Measurements from ENCODE around the gene RENBP. TPM values are rescaled to one million over a fixed set of nuclear protein-coding genes. Genes with fewer than 3 reads are reported as not detected.

RENBP gene
- total RNA-seq, 2 donors from 2014 or later = 0.66 to 6.0 TPM

DNA sequence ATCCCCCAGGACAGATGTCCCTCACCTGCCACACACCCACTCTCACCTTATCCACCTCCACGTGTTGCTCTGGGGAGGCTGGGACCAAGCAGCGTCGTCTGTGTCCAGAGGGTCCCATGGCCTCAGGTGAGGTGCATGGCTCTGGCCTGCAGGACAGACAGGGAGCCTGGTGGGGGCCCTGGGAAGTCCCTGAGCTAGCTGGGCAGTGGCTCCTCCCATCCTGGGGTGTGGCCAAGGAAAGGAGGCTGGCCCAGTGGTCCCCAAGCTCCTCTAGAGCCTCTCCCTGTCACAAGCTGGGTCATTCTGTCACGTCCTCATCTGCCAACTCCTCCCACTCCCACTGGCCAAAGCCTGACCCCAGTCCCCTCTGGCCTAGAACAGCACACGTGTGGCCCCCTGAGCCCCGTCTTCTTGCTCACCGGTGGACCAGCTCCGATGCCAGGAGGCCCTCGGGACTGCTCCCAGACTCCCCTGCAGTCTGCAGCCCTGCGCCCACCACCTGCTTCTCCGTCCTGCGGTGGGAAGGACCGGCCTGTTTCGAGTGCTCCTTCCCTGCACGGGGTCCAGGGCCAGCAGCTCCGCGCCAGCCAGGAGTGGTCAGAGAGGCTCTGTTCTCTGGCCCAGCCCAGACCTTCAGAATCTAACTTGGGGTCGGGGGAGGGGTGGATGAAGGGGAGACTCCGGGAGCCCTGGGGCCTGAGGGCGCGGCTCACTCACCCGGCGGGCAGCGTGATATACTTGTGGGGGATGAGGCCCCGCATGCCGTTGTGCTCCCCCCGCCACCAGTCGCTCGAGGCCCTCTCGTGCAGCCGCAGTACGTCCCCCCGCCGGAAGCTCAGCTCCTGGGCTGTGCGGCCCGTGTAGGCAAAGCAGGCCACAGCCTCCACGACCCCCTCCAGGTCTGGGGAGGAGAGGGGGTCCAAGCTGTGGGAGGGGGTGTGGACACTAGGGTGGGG lies 35.1 kb downstream of the RENBP start:
- H3K9me3 ChIP-seq = no peaks in the 10 kb centered on the region
- H3K4me1 ChIP-seq = no peaks in the 10 kb centered on the region
- DNase-seq (no peak), ATAC-seq (no peak)
- H3K36me3 ChIP-seq (replicated peaks in 1 of 2; ENCODE audit: insufficient read depth in 1 of 2, low read depth in 2 of 2) = no peaks in the 10 kb centered on the region
- 80% methylated on average over 1 to 15 of the region's 37 CpGs for WGBS, 2 donors
- H3K27ac ChIP-seq = no peak overlapping the region
- H3K4me3 ChIP-seq = no peak overlapping the region
- TF ChIP-seq, protein P1, sequence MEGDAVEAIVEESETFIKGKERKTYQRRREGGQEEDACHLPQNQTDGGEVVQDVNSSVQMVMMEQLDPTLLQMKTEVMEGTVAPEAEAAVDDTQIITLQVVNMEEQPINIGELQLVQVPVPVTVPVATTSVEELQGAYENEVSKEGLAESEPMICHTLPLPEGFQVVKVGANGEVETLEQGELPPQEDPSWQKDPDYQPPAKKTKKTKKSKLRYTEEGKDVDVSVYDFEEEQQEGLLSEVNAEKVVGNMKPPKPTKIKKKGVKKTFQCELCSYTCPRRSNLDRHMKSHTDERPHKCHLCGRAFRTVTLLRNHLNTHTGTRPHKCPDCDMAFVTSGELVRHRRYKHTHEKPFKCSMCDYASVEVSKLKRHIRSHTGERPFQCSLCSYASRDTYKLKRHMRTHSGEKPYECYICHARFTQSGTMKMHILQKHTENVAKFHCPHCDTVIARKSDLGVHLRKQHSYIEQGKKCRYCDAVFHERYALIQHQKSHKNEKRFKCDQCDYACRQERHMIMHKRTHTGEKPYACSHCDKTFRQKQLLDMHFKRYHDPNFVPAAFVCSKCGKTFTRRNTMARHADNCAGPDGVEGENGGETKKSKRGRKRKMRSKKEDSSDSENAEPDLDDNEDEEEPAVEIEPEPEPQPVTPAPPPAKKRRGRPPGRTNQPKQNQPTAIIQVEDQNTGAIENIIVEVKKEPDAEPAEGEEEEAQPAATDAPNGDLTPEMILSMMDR (IDR thresholded peaks at IDR 0.05) = no peak
- TF ChIP-seq POLR2A (IDR thresholded peaks at IDR 0.05) = no peak
- H3K27me3 ChIP-seq = no peaks in the 10 kb centered on the region
- intact Hi-C loops (cut with DNase I) = no loop called here

DNA sequence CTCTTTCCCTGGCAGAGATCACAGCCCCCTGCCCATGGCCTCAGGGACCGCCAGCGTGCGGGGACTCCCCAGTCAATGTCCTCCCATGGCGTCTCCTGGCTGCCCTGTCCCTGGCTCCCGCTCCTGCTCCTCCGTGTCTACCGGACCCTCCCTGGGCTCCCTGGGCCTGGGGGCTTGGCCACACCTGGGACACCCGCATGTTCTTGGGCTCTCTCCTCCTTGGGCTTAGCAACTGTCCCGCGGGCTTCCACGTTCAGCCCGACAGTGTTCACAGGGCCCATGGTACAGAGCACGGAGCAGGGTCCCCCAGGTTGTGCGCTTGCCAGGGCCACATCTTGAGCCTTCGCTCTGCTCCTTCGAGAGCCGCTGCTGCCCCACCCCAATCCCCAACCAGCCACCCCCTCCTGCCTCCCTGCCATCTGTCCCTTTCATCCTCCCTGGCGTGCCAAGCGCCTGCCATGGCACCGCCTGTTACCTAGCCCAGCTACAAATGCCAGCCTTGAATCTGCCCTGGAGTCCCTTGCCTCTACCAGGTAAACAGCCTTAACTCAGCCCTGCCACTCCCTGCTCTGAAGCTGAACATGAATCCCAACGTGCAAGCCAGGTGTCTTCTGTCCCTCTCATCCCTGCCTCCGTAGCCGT lies 36.1 kb downstream of the RENBP start:
- no peaks in the 10 kb centered on the region for H3K4me1 ChIP-seq
- no peak overlapping the region for H3K27ac ChIP-seq
- H3K4me3 ChIP-seq = no peak overlapping the region
- H3K27me3 ChIP-seq = no peaks in the 10 kb centered on the region
- H3K36me3 ChIP-seq (replicated peaks in 1 of 2; ENCODE audit: insufficient read depth in 1 of 2, low read depth in 2 of 2) = no peaks in the 10 kb centered on the region
- H3K9me3 ChIP-seq = no peaks in the 10 kb centered on the region
- DNase-seq (no peak), ATAC-seq (no peak)
- WGBS, 2 donors = 86 to 98% methylated on average over 9 to 21 of the region's 23 CpGs
- intact Hi-C loops (cut with DNase I) = no loop called here
- no peak for TF ChIP-seq POLR2A (IDR thresholded peaks at IDR 0.05)
- TF ChIP-seq, protein P1 (IDR thresholded peaks at IDR 0.05) = no peak

GRCh38 chrX:153907456-153907855 lies 37.0 kb downstream of the RENBP start:
- intact Hi-C loops (cut with DNase I) = no loop called here
- DNase-seq (no peak), ATAC-seq (no peak)
- Histone ChIP-seq H3K4me3 (no peak overlapping the region), H3K9me3 (no peaks in the 10 kb centered on the region), H3K27me3 (no peaks in the 10 kb centered on the region), H3K4me1 (no peaks in the 10 kb centered on the region), H3K27ac (no peak overlapping the region), H3K36me3 (replicated peaks in 1 of 2; ENCODE audit: insufficient read depth in 1 of 2, low read depth in 2 of 2) (no peaks in the 10 kb centered on the region)
- TF ChIP-seq, protein P1 (IDR thresholded peaks at IDR 0.05) = no peak
- TF ChIP-seq POLR2A (IDR thresholded peaks at IDR 0.05) = no peak
- 85% methylated on average over 7 of the region's 12 CpGs; no CpG with 5 or more reads in 1 of the 2 donors for WGBS, 2 donors

DNA sequence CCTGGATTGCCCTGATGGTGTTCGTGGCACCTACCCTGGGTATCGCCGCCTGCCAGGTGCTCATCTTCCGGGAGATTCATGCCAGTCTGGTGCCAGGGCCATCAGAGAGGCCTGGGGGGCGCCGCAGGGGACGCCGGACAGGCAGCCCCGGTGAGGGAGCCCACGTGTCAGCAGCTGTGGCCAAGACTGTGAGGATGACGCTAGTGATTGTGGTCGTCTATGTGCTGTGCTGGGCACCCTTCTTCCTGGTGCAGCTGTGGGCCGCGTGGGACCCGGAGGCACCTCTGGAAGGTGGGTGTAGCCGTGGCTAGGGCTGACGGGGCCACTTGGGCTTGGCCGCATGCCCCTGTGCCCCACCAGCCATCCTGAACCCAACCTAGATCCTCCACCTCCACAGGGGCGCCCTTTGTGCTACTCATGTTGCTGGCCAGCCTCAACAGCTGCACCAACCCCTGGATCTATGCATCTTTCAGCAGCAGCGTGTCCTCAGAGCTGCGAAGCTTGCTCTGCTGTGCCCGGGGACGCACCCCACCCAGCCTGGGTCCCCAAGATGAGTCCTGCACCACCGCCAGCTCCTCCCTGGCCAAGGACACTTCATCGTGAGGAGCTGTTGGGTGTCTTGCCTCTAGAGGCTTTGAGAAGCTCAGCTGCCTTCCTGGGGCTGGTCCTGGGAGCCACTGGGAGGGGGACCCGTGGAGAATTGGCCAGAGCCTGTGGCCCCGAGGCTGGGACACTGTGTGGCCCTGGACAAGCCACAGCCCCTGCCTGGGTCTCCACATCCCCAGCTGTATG lies 38.1 kb downstream of the RENBP start:
- DNase-seq (no peak), ATAC-seq (no peak)
- no peak for TF ChIP-seq POLR2A (IDR thresholded peaks at IDR 0.05)
- TF ChIP-seq, protein P1 (IDR thresholded peaks at IDR 0.05) = no peak
- H3K4me1 ChIP-seq = no peaks in the 10 kb centered on the region
- no peaks in the 10 kb centered on the region for H3K9me3 ChIP-seq
- H3K27ac ChIP-seq = no peak overlapping the region
- H3K4me3 ChIP-seq = no peak overlapping the region
- 57 to 70% methylated on average over 4 to 14 of the region's 27 CpGs for WGBS, 2 donors
- intact Hi-C loops (cut with DNase I) = no loop called here
- H3K27me3 ChIP-seq = no peaks in the 10 kb centered on the region
- no peaks in the 10 kb centered on the region for H3K36me3 ChIP-seq (replicated peaks in 1 of 2; ENCODE audit: insufficient read depth in 1 of 2, low read depth in 2 of 2)

All from body of pancreas (tissue), 4 donors.